ENCODE measurements around the gene KIFC3. TPM values are rescaled to one million over a fixed set of nuclear protein-coding genes. Genes with fewer than 3 reads are reported as not detected.

KIFC3 gene
- total RNA-seq, 1 experiment from 2014 or later: not detected

GRCh38 chr16:57742543-57742942 is 59.7 kb downstream of the KIFC3 start:
- Histone ChIP-seq H3K9me3 (ENCODE audit: low read length) (no peaks in the 10 kb centered on the region), H3K4me3 (ENCODE audit: low read length) (no peak overlapping the region), H3K9ac (ENCODE audit: low read length) (no peak overlapping the region), H3K9me2 (replicated peaks; ENCODE audit: insufficient read depth, low read length) (no peaks in the 10 kb centered on the region), H3K4me2 (ENCODE audit: low read depth, low read length, poor library complexity, severe bottlenecking) (no peak overlapping the region), H2AFZ (ENCODE audit: low read length) (no peak overlapping the region), H3K4me1 (ENCODE audit: low read length) (no peaks in the 10 kb centered on the region), H3K27me3 (ENCODE audit: low read length) (no peaks in the 10 kb centered on the region), H3K79me2 (ENCODE audit: low read length) (no peaks in the 10 kb centered on the region), H3K27ac (ENCODE audit: low read length) (no peak overlapping the region), H4K20me1 (ENCODE audit: insufficient read depth, low read depth, low read length) (no peaks in the 10 kb centered on the region), H3K36me3 (ENCODE audit: insufficient read depth, low read length) (no peaks in the 10 kb centered on the region)
- DNase-seq: no peak

GRCh38 chr16:57741660-57742191 is 60.6 kb downstream of the KIFC3 start:
- Histone ChIP-seq H4K20me1 (ENCODE audit: insufficient read depth, low read depth, low read length) (no peaks in the 10 kb centered on the region), H3K4me1 (ENCODE audit: low read length) (peaks cover 6% of the 10 kb centered on the region), H3K27me3 (ENCODE audit: low read length) (no peaks in the 10 kb centered on the region), H3K4me2 (ENCODE audit: low read depth, low read length, poor library complexity, severe bottlenecking) (no peak overlapping the region), H2AFZ (ENCODE audit: low read length) (no peak overlapping the region), H3K9me3 (ENCODE audit: low read length) (no peaks in the 10 kb centered on the region), H3K4me3 (ENCODE audit: low read length) (no peak overlapping the region), H3K79me2 (ENCODE audit: low read length) (peaks cover 7% of the 10 kb centered on the region), H3K27ac (ENCODE audit: low read length) (no peak overlapping the region), H3K9ac (ENCODE audit: low read length) (no peak overlapping the region), H3K9me2 (replicated peaks; ENCODE audit: insufficient read depth, low read length) (no peaks in the 10 kb centered on the region), H3K36me3 (ENCODE audit: insufficient read depth, low read length) (no peaks in the 10 kb centered on the region)
- no peak for DNase-seq

- H3K79me2 ChIP-seq (ENCODE audit: low read length): peaks cover 16% of the 10 kb centered on the region
- H3K4me3 ChIP-seq (ENCODE audit: low read length): no peak overlapping the region
- no peaks in the 10 kb centered on the region for H3K9me2 ChIP-seq (replicated peaks; ENCODE audit: insufficient read depth, low read length)
- peaks cover 12% of the 10 kb centered on the region for H3K4me1 ChIP-seq (ENCODE audit: low read length)
- no peak for DNase-seq
- no peak overlapping the region for H3K4me2 ChIP-seq (ENCODE audit: low read depth, low read length, poor library complexity, severe bottlenecking)
- H3K27ac ChIP-seq (ENCODE audit: low read length): no peak overlapping the region
- H2AFZ ChIP-seq (ENCODE audit: low read length): no peak overlapping the region
- no peaks in the 10 kb centered on the region for H3K9me3 ChIP-seq (ENCODE audit: low read length)
- H3K27me3 ChIP-seq (ENCODE audit: low read length): no peaks in the 10 kb centered on the region
- H3K9ac ChIP-seq (ENCODE audit: low read length): no peak overlapping the region
- no peaks in the 10 kb centered on the region for H3K36me3 ChIP-seq (ENCODE audit: insufficient read depth, low read length)
- H4K20me1 ChIP-seq (ENCODE audit: insufficient read depth, low read depth, low read length): no peaks in the 10 kb centered on the region
These were observed 61.7 kb downstream of the KIFC3 start for GRCh38 chr16:57740423-57741071.

- H3K36me3 ChIP-seq (ENCODE audit: insufficient read depth, low read length): no peaks in the 10 kb centered on the region
- H4K20me1 ChIP-seq (ENCODE audit: insufficient read depth, low read depth, low read length): no peaks in the 10 kb centered on the region
- no peaks in the 10 kb centered on the region for H3K9me2 ChIP-seq (replicated peaks; ENCODE audit: insufficient read depth, low read length)
- no peak overlapping the region for H3K4me2 ChIP-seq (ENCODE audit: low read depth, low read length, poor library complexity, severe bottlenecking)
- no peak overlapping the region for H2AFZ ChIP-seq (ENCODE audit: low read length)
- H3K4me3 ChIP-seq (ENCODE audit: low read length): no peak overlapping the region
- H3K4me1 ChIP-seq (ENCODE audit: low read length): peaks cover 12% of the 10 kb centered on the region
- peaks cover 16% of the 10 kb centered on the region for H3K79me2 ChIP-seq (ENCODE audit: low read length)
- H3K9me3 ChIP-seq (ENCODE audit: low read length): no peaks in the 10 kb centered on the region
- no peaks in the 10 kb centered on the region for H3K27me3 ChIP-seq (ENCODE audit: low read length)
- no peak overlapping the region for H3K27ac ChIP-seq (ENCODE audit: low read length)
- DNase-seq: no peak
- H3K9ac ChIP-seq (ENCODE audit: low read length): no peak overlapping the region
These were observed 62.4 kb downstream of the KIFC3 start for GRCh38 chr16:57739756-57740422.

- no peaks in the 10 kb centered on the region for H3K36me3 ChIP-seq (ENCODE audit: insufficient read depth, low read length)
These were observed 63.4 kb downstream of the KIFC3 start for GRCh38 chr16:57738844-57739243.

GRCh38 chr16:57736419-57737351 is 65.6 kb downstream of the KIFC3 start:
- H3K36me3 ChIP-seq (ENCODE audit: insufficient read depth, low read length): no peaks in the 10 kb centered on the region
- H3K4me1 ChIP-seq (ENCODE audit: low read length): peaks cover 19% of the 10 kb centered on the region
- no peaks in the 10 kb centered on the region for H3K27me3 ChIP-seq (ENCODE audit: low read length)
- H3K9me3 ChIP-seq (ENCODE audit: low read length): no peaks in the 10 kb centered on the region
- DNase-seq: peak; percentile 56
- H3K27ac ChIP-seq (ENCODE audit: low read length): no peak overlapping the region
- no peaks in the 10 kb centered on the region for H3K9me2 ChIP-seq (replicated peaks; ENCODE audit: insufficient read depth, low read length)
- peak overlapping the region; percentile 89 for H3K4me3 ChIP-seq (ENCODE audit: low read length)
- peak overlapping the region; percentile 74 for H3K9ac ChIP-seq (ENCODE audit: low read length)
- H2AFZ ChIP-seq (ENCODE audit: low read length): no peak overlapping the region
- H4K20me1 ChIP-seq (ENCODE audit: insufficient read depth, low read depth, low read length): no peaks in the 10 kb centered on the region
- peaks cover 21% of the 10 kb centered on the region for H3K79me2 ChIP-seq (ENCODE audit: low read length)
- peak overlapping the region; percentile 81 for H3K4me2 ChIP-seq (ENCODE audit: low read depth, low read length, poor library complexity, severe bottlenecking)

More at GRCh38 chr16:57738844-57739243, 63.4 kb downstream of the KIFC3 start:
- no peaks in the 10 kb centered on the region for H3K27me3 ChIP-seq (ENCODE audit: low read length)
- no peaks in the 10 kb centered on the region for H3K9me3 ChIP-seq (ENCODE audit: low read length)
- H2AFZ ChIP-seq (ENCODE audit: low read length): no peak overlapping the region
- H3K9me2 ChIP-seq (replicated peaks; ENCODE audit: insufficient read depth, low read length): no peaks in the 10 kb centered on the region
- peaks cover 19% of the 10 kb centered on the region for H3K4me1 ChIP-seq (ENCODE audit: low read length)
- H3K79me2 ChIP-seq (ENCODE audit: low read length): peaks cover 21% of the 10 kb centered on the region
- H3K27ac ChIP-seq (ENCODE audit: low read length): no peak overlapping the region
- DNase-seq: no peak
- H4K20me1 ChIP-seq (ENCODE audit: insufficient read depth, low read depth, low read length): no peaks in the 10 kb centered on the region
- no peak overlapping the region for H3K4me2 ChIP-seq (ENCODE audit: low read depth, low read length, poor library complexity, severe bottlenecking)
- H3K9ac ChIP-seq (ENCODE audit: low read length): no peak overlapping the region
- no peak overlapping the region for H3K4me3 ChIP-seq (ENCODE audit: low read length)

GRCh38 chr16:57735755-57736418 is 66.4 kb downstream of the KIFC3 start, which contains the start of gene KATNB1:
Gene KATNB1 (plus strand): TSS chr16:57735770. CDS start chr16:57737244, 1,474 bp downstream.
- Histone ChIP-seq H3K4me3 (ENCODE audit: low read length) (peak within 1 kb of the TSS; percentile 89), H3K27ac (ENCODE audit: low read length) (peak within 1 kb of the TSS; percentile 46; the same call in 1 of the 2 replicates), H3K9me2 (replicated peaks; ENCODE audit: insufficient read depth, low read length) (no peaks in the 10 kb centered on the region), H3K4me2 (ENCODE audit: low read depth, low read length, poor library complexity, severe bottlenecking) (peak within 1 kb of the TSS; percentile 94), H4K20me1 (ENCODE audit: insufficient read depth, low read depth, low read length) (no peaks in the 10 kb centered on the region), H3K4me1 (ENCODE audit: low read length) (peaks cover 19% of the 10 kb centered on the region), H2AFZ (ENCODE audit: low read length) (peak within 1 kb of the TSS; percentile 94), H3K36me3 (ENCODE audit: insufficient read depth, low read length) (no peaks in the 10 kb centered on the region), H3K9ac (ENCODE audit: low read length) (peak within 1 kb of the TSS; percentile 91), H3K9me3 (ENCODE audit: low read length) (no peaks in the 10 kb centered on the region), H3K79me2 (ENCODE audit: low read length) (peaks cover 21% of the 10 kb centered on the region), H3K27me3 (ENCODE audit: low read length) (no peaks in the 10 kb centered on the region)
- peak; percentile 45 for DNase-seq
